Effector CD8-positive, alpha-beta T cell (primary cell): ENCODE data around the gene SSX7.
"Not testable (repeated sequence)": the region's sequence is repeated elsewhere in the genome, so short reads cannot be mapped to it uniquely, and the experiment has no call there.

Experiments
- DNase-seq: peaks from one replicate; lab custom pipeline; 2025; lab: John Stamatoyannopoulos, UW
- total RNA-seq, 4 experiments: gene quantifications; one replicate each; lab custom pipeline; 2026; lab: John Stamatoyannopoulos, UW

SSX7 gene
- 0 reads per million in 4 experiments for total RNA-seq

GRCh38 chrX:52654800-52655199 lies at the start of gene SSX7:
Gene SSX7, minus strand, starts transcription at chrX:52654900. Its CDS starts 1,428 bp downstream, at chrX:52653472.
- DNase-seq, result not testable (repeated sequence)

GRCh38 chrX:52692034-52692433 lies 37.3 kb upstream of the SSX7 start:
- DNase-seq, result not testable (repeated sequence)

GRCh38 chrX:52662218-52662617 lies 7.5 kb upstream of the SSX7 start:
- DNase-seq, result not testable (repeated sequence)

DNA sequence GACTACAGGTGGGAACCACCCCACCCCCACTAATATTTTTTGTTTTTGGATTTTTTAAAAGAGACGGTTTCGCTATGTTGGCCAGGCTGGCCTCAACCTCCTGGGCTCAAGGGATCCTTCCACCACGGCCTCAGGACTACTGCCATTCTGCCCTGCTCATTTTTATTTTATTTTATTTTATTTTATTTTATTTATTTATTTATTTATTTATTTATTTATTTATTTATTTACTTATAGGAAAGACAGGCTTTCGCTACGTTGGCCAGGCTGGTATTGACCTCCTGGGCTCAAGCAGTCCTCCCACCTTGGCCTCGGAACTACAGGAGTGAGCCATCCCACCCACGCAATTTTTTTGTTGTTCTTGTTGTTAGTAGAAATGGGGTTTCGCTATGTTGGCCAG lies 775 bp upstream of the SSX7 start:
- DNase-seq, result not testable (repeated sequence)

GRCh38 chrX:52650676-52651075 lies 4.0 kb downstream of the SSX7 start:
- not testable (repeated sequence) for DNase-seq

GRCh38 chrX:52648956-52649355 lies 5.7 kb downstream of the SSX7 start:
- not testable (repeated sequence) for DNase-seq

DNA sequence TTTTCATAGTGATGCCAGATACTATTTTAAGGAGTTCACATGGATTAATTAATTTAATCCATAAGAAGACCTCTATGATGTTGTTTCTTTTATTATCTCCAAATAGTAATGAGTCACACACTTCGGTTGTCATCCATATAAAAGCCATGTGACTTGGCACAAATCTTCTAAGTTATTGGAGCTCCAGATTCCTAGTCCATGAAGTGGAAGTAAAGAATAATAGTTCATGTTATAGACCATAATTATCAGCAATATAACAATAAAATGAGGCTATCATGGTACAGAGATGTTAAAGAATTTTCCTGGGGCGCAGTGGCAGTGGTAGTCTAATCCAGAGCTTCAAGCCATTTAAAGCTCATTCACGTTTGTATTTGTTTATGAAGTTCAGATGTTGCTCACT lies 26.2 kb downstream of the SSX7 start:
- not testable (repeated sequence) for DNase-seq

DNA sequence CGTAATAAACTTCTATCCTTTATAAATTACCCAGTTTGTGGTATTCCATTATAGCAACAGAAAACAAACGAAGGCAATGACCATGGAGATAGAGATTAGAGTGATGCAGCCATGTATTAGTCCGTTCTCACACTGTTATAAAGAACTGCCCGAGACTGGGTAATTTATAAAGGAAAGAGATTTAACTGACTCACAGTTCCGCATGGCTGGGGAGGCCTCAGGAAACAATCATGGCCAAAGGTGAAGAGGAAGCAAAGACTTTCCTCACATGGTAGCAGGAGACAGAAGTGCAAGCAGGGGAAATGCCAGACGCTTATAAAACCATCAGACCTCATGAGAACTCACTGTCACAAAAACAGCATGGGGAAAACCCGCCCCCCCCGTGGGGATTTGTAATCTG lies 34.0 kb downstream of the SSX7 start:
- not testable (repeated sequence) for DNase-seq

DNA sequence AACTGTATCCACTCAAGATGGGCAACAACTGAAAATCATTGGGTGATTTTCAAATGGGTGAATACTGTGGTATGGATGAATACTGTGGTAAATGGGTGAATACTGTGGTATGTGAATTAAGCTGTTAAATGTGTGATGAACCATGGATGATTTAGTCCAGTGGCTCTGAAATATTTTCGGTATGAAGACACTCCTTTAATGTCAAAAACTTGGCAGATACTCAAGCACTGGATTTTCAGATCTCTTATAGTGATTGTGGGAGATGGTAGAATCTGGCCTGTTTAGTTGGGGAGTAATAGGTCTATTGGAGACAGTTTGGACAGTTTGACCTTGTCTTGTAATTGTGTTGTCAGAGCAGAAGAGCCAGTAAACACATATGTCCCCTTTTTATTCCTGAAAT lies 45.7 kb downstream of the SSX7 start:
- DNase-seq, result no peak

- DNase-seq, result not testable (repeated sequence)
These were observed 51.5 kb downstream of the SSX7 start for GRCh38 chrX:52603151-52603550.

GRCh38 chrX:52598886-52599285 lies 55.8 kb downstream of the SSX7 start:
- DNase-seq, result no peak

DNA sequence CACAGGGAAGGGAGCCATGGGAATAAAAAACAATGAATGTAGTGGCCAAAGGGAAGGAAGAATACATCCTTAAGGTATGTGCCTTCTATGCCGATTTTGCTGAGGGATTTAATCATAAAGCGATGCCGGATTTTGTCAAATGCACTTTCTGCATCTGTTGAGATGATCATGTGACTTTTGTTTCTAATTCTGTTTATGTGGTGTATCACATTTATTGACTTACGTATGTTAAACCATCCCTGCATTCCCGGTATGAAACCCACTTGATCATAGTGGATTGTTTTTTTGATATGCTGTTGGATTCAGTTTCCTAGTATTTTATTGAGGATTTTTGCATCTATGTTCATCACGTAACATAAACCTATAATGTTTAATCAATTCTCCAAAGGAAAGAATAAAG lies 60.0 kb downstream of the SSX7 start:
- DNase-seq, result no peak
